GM18858 (cell line): ENCODE measurements around the gene LRRC32.
"Not testable (repeated sequence)": the region's sequence is repeated elsewhere in the genome, so short reads cannot be mapped to it uniquely, and the experiment has no call there.

Experiments used
- ATAC-seq: cut with Tn5 transposase; IDR thresholded peaks from one replicate; pipeline ENCODE4 v1.9.1; 2021; ENCODE audit not compliant: unreplicated experiment

LRRC32 gene

GRCh38 chr11:76630600-76631281, 39.8 kb downstream of the LRRC32 start:
- no peak for ATAC-seq

- no peak for ATAC-seq
Measured at GRCh38 chr11:76629853-76630599, 40.5 kb downstream of the LRRC32 start.

- ATAC-seq: no peak
Measured at GRCh38 chr11:76629116-76629852, 41.3 kb downstream of the LRRC32 start.

DNA sequence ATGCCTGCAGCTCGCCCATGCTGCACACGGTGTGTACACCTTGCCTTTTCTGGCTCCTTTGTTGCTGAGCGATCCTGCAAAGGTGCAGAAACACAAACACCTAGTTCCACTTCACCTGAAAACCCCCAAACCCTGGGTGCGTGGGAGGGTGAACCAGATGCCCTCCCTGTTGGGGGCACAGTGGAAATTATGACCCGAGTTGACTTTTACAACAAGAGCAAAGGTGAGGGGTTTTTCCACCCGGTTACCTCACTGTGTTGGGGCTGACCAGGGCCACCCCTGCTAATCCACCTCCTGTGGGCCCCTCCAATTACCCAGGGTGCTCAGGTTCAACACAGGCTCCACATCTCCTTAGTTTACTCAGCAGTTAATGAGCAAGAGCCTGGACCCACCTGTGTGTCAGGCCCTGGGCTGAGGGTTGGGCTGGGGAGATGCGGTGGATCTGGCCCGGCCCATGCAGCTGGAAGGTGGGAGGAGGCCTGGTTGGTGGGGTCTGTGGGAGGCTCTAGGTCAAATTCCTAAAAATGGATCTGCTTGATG, 42.1 kb downstream of the LRRC32 start:
- no peak for ATAC-seq

- ATAC-seq: no peak
Measured at GRCh38 chr11:76627606-76628005, 42.9 kb downstream of the LRRC32 start.

DNA sequence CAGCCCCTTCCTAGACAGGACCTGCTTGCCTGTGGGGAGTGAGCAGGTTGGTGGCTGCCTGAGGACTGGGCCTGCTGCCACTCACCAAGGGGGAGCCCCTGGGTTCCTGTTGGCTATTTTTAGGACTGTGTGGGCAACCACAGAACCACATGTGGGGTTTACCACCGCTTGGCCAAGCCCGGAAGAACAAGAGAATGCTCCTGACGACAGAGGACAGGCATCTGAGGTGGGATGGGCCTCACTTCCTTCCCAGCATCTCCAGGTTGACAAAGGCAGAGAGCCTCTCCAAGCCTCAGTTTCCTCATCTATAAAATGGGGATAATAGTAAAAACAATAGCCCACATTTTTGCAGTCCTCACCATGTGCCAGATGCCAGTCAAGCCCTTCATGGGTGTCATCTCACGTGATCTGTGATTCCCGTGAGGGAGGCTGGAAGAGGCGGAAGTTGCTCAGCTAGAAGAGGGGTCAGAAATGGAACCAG, 43.6 kb downstream of the LRRC32 start:
- ATAC-seq: peak; percentile 78

GRCh38 chr11:76626266-76626665, 44.3 kb downstream of the LRRC32 start:
- no peak for ATAC-seq

DNA sequence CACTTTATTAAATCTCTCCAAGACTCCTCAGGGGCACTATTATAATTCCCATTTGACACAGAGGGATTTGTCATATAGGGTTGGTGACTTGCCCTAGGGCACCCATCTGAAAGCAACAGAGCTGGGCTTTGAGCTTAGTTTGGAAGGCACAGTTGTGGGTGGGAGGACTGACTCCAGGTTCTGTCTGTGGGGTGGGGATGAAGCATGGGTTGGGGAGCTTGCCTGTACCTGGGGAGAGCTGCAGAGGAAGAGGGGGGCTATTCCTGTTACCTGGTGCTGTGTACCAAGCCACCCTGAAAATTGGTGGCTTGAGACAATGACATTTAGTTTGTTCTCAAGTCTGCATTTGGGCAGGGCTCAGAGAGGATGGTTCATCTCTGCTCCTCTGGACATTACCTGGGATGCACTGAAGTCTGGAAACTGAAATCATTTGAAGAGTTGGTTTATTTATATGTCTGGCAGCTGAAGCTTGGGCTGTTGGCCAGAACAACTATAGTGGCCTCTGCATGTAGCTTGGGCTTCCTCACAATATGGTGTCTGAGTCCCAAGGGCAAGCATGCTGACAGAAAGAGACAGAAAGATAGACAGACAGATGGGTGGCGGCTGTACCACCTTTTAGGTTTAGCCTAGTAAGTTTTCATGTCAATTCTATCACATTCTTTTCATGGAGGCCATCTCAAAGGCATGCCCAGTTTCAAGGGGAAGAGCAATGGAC, 44.9 kb downstream of the LRRC32 start:
- no peak for ATAC-seq

- ATAC-seq: no peak
Measured at GRCh38 chr11:76624500-76625379, 45.8 kb downstream of the LRRC32 start.

DNA sequence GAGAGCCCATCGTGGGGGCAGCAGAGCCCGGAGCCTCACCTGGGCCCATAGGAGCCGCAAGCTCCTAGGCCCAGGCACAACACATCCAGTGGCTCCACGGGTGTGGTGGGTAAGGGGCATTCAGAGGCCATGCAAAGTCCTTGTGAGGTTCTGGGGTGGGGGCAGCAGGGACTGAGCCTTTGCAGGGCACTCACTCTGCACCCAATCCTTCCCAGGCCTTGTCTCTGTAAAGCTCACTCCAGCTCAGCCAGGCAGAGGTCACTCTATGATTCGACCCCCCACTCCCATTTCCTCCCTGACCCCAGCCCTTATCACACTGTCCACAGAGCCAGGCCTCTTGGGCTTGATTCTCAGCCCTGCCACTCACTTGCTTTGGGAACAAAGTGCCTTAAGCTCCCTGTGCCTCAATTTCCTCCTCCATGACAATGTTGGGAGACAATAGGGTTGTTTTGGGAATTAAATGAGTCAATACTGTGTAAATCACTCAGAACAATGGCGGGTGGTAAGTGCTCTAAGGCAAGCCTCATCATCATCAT, 46.6 kb downstream of the LRRC32 start:
- ATAC-seq: no peak

- ATAC-seq: no peak
Measured at GRCh38 chr11:76623171-76623883, 47.2 kb downstream of the LRRC32 start.

GRCh38 chr11:76622493-76623094, 48.0 kb downstream of the LRRC32 start:
- ATAC-seq: no peak

GRCh38 chr11:76621868-76622267, 48.7 kb downstream of the LRRC32 start:
- ATAC-seq: no peak

DNA sequence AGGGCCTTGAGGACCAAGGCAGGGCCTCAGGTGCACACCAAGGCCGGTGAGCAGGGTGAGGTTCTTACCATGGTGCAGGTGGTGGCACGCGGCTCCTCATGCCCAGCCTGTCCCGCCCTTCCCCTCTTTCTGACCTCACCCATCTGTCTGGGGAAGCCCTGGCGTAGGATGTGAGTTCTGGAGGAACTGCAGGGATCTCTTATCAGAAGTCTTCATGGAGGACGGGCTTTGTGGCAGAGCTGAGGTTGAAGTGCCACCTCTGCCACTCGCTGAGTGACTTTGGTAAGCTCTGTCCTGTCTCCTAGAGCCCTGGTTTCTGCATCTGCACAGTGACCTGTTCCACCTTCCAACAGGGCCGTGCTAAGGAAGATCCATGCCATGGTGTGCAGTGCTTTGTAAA, 49.1 kb downstream of the LRRC32 start:
- no peak for ATAC-seq

- ATAC-seq: no peak
Measured at GRCh38 chr11:76620489-76620888, 50.1 kb downstream of the LRRC32 start.

GRCh38 chr11:76619801-76620200, 50.7 kb downstream of the LRRC32 start:
- ATAC-seq: not testable (repeated sequence)

- ATAC-seq: no peak
Measured at GRCh38 chr11:76617553-76618265, 52.8 kb downstream of the LRRC32 start.
